GM21526 (cell line): Measurements from ENCODE around the gene NT5C2.

Source experiments
- ATAC-seq: cut with Tn5 transposase; IDR thresholded peaks from one replicate; pipeline ENCODE4 v1.9.1; 2021; ENCODE audit warnings: moderate library complexity; ENCODE audit not compliant: unreplicated experiment, low FRiP score

NT5C2 gene

GRCh38 chr10:103125323-103126267, 67.5 kb downstream of the NT5C2 start:
- ATAC-seq = peak; percentile 79

- no peak for ATAC-seq
Observed at GRCh38 chr10:103124420-103125096, 68.5 kb downstream of the NT5C2 start.

GRCh38 chr10:103123282-103124024, 69.6 kb downstream of the NT5C2 start:
- ATAC-seq = no peak

DNA sequence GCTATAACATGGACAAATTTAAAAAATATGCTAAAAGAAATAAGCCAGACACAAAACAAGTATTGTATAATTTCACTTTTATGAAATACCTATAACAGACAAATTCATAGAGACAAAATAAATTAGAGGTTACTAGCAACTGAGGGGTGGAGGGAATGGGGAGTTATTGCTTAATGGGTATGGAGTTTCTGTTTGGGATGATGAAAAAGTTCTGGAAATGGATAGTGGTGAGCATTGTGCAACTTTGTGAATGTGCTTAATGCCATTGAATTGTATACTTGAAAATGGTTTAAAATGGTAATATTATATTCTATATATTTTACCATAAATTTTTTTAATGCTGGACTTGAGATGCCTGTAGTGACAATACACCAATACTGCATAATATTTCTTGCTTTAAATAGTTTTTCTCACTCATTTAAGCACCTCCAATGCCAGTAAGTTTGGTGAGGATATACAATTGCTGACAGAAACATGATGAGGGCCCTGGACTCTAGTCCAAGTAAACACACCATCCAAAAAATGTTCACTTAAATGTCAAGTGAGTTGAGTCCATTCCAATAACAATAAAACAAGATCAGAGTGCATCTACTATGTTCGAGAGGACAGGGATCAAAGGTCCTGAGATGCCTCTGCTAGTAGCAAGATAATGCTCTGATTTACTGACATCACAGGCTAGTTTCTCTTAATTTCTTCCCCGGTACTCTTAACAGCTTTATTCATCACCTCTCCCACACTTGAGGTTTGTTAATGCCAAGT, 71.9 kb downstream of the NT5C2 start:
- no peak for ATAC-seq

- no peak for ATAC-seq
Observed at GRCh38 chr10:103120546-103120945, 72.5 kb downstream of the NT5C2 start.

- ATAC-seq = no peak
Observed at GRCh38 chr10:103117247-103117646, 75.8 kb downstream of the NT5C2 start.

GRCh38 chr10:103114876-103115275, 78.2 kb downstream of the NT5C2 start:
- ATAC-seq = no peak

DNA sequence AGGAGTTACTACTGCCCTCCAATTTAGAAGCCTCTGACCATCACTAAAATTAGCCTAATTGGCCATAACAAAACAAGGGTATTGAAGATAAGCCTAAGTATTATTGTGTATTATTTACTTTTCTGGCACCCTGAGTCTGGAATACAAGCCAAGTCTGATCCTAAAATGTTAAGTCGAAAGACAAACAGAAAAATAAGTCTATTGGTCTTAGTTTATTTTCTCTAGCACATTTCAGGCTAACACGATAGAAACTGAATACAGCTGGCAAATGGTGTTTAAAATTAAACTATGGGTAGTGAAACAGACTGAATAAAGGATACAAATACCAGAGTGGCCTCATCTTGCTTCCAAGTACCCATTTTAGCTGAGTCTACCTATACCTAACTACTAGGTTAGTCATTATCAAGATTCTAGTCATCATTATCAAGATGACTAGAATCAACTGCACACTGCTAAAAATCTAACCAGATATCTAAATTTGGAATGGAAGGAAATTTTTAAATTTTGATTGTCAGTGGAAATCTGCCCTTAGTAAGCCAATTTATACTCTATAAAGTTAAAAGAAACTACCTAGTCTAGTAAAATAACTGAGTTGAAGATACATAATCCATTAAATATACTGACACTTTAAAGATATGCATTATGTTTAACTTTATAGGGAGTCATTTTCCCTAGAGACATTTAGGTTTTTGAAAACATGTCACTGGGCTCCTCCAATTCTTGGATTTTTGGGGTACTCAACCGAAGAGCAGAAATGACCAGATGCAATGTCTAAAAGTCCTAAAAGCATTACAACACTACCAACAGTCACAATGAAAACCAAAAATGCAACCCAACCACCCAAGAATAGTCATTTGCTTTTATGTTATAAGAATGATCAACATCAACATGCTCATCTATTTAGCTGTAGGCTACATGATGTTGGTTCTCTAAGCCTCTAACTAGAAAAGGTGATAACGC, 80.9 kb downstream of the NT5C2 start:
- ATAC-seq = peak; percentile 43

DNA sequence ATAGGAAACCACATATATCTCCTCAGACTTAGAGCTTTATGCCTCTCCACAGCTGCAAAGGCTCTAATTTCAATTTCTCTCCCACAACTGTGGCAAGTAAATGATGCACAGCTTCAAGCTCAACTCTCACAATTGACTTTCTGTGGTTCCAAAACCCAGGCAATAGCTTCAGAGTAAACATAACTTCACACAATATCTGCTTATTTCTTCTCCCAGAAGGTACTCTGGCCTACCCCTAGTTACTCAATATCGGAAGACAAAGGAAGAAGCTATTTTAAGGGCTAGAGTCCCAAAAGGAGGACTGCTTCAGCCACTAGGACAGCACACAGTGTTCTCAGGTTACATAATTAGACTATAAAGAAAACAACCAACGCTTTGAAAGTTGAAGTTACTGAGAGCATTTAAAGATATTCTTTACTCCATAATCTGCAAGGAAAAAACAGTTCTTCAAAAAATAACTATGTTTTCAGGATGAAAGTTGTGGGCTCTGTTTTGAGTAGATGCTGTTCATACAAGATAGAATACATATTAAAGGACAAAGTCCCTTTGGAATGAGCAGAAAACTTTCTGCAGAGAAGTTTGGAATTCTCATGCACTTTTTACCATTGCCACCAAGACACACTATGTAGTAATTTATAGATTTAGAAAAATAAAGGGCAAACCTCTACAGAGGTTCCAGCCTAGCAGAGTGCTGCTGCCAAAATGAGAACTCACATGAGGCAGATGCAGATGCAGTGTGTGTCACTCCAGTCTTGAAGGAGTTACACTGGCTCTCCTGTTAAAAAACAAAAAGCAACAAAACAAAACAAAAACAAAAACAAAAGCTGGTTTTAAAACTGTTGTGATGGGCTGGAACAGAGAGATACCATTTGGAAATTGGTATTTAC, 81.8 kb downstream of the NT5C2 start:
- ATAC-seq = peak; percentile 45

DNA sequence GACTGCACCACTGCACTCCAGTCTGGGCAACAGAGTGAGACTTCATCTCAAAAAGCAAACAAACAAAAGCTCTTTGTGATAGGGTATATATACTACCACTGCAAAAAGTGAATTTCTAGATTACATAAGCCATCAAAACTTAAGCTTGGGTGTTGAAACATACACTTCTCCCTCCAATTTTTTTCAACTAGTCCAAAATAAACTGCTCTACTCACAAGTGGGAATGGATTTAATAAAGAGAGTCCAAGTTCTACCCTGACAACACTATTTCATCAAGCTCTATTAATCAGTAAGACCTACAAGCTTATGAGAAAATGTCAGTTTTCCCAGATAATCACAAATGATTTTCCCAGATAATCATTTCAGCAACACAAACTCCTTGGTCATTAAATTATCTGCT, 82.7 kb downstream of the NT5C2 start:
- ATAC-seq = no peak

DNA sequence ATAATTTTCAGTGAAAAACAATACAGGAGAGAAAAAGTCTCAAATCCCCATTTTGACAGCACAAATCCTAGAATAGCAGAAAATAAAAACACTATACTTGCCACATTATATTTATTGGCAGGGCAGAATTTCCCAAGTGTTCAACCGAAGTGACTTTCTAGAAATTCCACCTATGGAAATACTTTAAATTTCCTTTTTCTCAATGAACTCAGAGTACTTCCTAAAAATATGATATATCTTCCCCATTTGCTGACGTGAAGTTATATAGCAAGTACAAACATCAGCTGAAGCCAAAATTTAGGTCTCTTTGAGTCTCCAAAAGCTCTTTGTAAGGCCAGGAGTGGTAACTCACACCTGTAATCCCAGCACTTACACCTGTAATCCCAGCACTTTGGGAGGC, 83.3 kb downstream of the NT5C2 start:
- ATAC-seq = no peak

- no peak for ATAC-seq
Observed at GRCh38 chr10:103106539-103106938, 86.5 kb downstream of the NT5C2 start.

DNA sequence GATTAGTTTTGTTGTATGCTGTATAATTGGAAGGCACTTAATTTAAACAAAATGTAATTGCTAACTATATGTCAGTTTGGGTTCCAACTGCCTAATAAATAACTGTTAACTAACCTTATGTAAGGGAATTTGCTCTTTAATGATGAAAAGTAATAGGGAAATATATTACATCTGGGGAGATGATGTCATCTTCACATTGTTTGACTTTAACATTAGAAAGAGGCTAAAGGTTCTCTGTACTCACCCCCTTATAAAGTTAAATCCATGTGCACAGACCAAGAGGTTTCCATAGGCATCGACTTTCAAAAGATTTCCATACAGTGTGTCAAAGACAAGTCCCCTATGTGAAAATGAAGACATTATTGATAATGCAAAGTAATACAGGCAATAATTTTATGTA, 87.6 kb downstream of the NT5C2 start:
- ATAC-seq = no peak

- ATAC-seq = no peak
Observed at GRCh38 chr10:103104721-103105120, 88.4 kb downstream of the NT5C2 start.

- ATAC-seq = no peak
Observed at GRCh38 chr10:103103989-103104388, 89.1 kb downstream of the NT5C2 start.

DNA sequence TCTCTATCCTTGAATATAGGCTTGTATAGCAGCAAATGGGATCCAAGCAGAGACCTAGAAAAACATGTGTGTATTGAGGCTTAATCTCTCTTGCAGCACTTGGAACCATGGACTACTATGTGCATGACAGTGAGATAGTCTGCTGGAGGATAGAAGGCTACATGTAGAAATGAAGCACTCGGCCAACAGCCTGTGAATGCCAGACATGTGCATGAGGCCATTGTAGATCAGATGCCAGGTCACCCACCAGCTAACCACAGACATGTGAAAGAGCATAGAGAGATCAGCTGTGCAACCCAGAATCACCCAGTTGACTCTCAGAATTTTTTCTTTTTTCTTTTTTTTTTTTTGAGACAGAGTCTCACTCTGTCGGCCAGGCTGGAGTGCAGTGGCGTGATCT, 90.9 kb downstream of the NT5C2 start:
- ATAC-seq = no peak

DNA sequence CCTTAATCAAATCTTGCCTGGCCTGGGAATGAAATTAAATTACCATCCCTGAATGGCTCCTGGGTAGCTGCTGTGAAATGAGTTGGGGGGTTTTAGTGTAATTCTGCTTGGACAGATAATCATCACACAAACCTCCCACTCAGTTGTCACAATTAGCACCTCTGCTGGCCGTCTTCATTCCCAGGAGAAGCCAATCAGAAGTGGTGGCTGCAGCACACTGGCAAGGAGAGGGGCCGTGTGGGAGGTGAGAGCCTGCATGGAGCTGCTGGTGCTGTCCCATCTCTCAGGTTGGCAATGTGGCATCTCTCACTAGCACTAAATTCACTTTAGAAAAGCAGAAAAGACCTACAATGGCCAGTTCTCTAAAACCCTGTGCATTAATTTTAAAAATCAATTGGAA, 92.5 kb downstream of the NT5C2 start:
- ATAC-seq = no peak

DNA sequence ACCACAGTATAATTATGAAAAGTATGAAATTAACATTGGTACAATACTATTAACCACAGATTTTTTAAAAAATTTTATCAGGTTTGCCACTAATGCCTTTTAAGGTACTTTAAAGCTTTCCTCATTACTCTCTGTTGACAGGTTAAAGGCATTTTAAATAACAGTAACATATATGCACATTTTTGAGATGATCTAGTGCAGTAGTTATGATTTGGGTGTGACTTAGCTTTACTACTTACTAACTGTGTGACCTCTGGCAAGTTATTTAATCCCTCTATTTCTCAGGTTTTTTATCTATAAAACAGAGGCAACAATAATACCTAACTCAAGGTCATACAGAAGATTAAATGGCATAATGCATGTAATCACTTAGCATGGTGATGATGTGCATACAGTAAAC, 94.8 kb downstream of the NT5C2 start:
- no peak for ATAC-seq
